ENCODE data around the gene RPRD2. TPM values are rescaled to one million over a fixed set of nuclear protein-coding genes. Genes with fewer than 3 reads are reported as not detected.

Gene RPRD2
- total RNA-seq (2022; extraction: Qiagen RNA extraction; ENCODE audit: low read depth) = 14.4 to 15.6 TPM (median 15.1 TPM) in 5 replicates

DNA sequence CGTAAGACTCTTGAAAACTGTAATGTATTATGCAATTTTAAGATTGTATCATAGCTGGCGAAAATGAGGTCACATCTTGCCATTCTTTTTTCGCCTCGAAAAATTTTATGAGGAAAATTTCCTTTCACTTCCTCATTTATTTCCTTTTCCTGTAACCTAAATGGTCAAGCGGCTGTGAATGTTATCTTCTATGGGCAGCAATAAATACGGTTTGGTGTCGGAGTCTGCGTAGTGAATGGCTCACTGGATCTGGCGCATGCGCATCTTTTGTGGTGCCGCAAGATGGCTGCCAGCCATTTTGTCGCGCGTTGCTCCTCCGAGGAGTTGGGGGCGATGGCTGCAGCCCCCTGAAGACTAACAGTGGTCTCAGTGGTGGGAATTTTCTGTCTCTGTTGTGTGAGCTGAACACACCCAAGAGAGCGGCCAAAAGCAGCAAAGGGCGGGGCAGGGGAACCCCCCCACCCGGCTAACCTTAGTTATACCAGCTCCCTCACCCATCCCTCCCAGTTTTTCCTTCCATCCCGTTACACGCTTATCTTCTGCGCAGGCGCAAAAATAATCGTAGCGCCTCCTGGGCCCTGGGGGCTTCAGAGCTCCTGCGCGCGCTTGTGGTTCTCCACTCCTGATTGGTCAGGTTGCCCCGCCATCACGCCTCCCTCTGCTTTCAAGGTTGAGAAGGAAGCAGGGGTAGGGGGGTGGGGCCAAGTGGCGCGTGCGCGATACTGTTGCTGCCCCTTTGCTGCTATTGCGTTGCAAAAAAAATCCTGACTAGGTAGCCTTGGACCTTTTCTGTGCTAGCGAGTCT is at the start of gene RPRD2:
RPRD2 (plus strand) TSS at position 722 of the 805 bp plus-strand sequence. CDS start 568 bp downstream, outside the sequence.

DNA sequence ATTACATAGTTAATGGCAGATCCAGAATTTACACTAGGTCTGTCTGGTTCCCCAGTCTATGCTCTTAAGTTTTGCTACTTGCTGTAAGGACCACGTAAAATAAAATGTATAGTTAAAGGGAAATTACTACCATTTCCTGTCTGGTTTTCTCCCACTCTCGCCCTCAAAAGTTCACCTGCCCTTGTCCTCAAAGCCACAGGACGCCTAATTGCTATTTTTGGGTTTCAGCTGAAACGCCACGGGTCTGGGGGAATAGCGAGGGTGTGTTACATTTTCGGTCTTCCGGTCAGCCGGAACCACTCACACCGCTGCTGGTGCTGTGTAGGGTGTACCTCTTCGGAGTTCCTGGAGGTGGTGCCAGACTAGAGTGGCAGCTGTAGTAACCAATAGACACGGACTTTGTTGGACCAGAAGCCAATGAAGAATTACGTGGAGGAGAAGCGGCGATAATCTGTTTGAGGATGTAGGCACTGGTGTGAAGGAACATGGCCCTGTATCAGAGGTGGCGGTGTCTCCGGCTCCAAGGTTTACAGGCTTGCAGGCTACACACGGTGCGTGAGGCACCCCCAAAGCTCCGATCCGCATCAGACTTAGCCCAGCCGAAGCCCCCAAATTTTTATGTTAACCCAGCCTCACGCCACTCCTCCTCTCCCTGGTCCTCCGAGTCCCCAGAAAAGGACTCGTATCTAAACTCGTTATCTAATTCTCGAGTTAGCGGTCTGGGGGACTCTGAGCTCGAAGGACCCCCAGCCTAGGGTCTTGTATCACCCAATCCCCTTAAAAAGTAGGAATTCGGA is 123.2 kb downstream of the RPRD2 start, which contains the start of gene TARS2:
TARS2 (plus strand) TSS at position 454 of the 797 bp plus-strand sequence; CDS start at position 486, 32 bp downstream.

DNA sequence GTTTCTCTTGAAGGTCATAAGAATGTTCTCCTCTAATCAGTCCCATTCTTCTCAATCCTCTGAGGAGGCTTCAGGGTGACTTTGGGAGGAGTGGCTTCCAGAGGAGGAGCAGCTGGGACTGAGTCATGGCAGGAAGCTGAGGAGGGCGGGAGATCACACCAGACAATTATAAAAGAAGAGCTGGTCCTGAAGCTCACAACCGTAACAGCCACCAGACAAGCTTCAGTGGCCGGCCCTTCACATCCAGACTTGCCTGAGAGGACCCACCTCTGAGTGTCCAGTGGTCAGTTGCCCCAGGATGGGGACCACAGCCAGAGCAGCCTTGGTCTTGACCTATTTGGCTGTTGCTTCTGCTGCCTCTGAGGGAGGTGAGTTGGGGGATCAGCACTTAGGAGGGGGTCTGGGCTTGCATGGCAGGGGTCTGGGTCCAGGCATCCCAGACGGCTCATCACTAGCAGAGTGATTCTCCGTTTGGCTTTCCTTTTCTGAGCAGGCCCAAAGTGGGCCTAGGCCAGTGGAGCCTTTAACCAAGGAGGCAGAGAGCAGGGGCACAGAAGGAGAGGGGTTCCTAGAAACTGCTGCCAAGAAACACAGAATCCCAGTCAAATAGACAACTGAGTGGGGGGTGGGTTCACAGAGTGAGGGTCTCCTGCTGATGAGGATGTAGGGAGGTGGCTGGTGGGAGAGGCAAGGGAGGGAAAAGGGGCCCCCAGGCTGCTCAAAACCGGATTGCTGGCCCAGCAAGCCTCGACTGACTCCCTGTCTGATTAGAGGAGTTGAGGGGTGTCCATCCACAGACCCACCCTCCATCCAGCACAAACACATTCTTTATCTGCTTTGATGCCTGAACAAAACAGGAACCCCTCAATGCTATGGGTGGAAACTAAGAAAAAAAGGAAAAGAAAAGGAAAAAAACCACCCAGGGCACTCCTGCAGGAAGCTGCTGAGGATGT is 144.2 kb downstream of the RPRD2 start, which contains the start of gene ECM1:
ECM1 (plus strand) TSS at position 198 of the 953 bp plus-strand sequence; CDS start at position 299, 101 bp downstream.

DNA sequence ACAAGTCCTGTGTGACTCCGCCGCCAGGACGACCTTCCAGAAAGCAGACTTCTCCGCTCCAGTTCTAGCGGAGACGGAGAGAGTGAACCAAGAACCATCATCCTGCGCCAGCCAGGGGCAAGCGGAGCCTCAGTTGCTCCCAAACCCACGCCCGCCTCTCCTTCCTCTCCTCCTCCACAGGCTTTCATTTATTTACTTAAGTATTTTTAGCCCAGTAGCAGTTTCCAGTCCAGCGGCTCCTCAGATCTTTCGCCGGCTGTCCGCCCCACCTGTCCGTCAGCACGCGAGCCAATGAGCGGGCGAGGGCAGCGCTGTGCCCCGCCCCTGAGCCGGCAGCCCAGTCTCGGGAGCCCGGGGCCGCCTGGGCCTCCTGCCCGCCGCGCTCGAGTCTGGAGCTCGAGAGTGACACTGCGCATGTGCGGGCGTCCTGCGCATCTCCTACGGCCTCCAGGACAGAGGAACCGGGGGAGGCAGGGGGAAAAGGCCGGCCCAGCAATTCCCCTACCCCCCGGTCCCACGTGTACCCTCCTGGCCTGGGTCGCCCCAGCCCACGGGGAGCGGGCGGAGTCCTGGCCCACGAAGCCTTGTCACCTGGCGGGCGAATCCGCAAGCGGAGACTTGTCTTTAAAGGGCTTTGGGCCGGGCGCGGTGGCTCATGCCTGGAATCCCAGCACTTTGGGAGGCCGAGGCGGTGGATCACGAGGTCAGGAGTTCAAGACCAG is 151.5 kb downstream of the RPRD2 start, which contains the start of gene FALEC:
FALEC (plus strand) TSS at position 425 of the 722 bp plus-strand sequence.

Other genes with a start within 250 kb of the RPRD2 start
- gene PLEKHO1, start 214.2 kb upstream of the RPRD2 start, total RNA-seq (2022; extraction: Qiagen RNA extraction; ENCODE audit: low read depth) = 6.9 to 9.4 TPM (median 8.3 TPM) in 5 replicates
- gene ANP32E, start 128.0 kb upstream of the RPRD2 start, total RNA-seq (2022; extraction: Qiagen RNA extraction; ENCODE audit: low read depth) = 36.2 to 67.0 TPM (median 52.2 TPM) in 5 replicates
- not detected in 5 replicates for gene CA14, start 106.4 kb upstream of the RPRD2 start, total RNA-seq (2022; extraction: Qiagen RNA extraction; ENCODE audit: low read depth)
- 119 to 140 TPM (median 134 TPM) in 5 replicates for gene APH1A, start 95.1 kb upstream of the RPRD2 start, total RNA-seq (2022; extraction: Qiagen RNA extraction; ENCODE audit: low read depth)
- 0.13 to 0.70 TPM (median 0.40 TPM) in 5 replicates for gene C1orf54, start 91.4 kb upstream of the RPRD2 start, total RNA-seq (2022; extraction: Qiagen RNA extraction; ENCODE audit: low read depth)
- gene CIART, start 81.6 kb upstream of the RPRD2 start, total RNA-seq (2022; extraction: Qiagen RNA extraction; ENCODE audit: low read depth) = 0.22 to 0.69 TPM (median 0.43 TPM) in 5 replicates
- gene MRPS21, start 70.3 kb upstream of the RPRD2 start, total RNA-seq (2022; extraction: Qiagen RNA extraction; ENCODE audit: low read depth) = 82.6 to 99.4 TPM (median 85.5 TPM) in 5 replicates
- gene PRPF3, start 42.6 kb upstream of the RPRD2 start, total RNA-seq (2022; extraction: Qiagen RNA extraction; ENCODE audit: low read depth) = 48.1 to 62.5 TPM (median 56.4 TPM) in 5 replicates
- gene TARS2, start 123.3 kb downstream of the RPRD2 start, total RNA-seq (2022; extraction: Qiagen RNA extraction; ENCODE audit: low read depth) = 19.8 to 22.5 TPM (median 20.6 TPM) in 5 replicates
- gene ECM1, start 144.0 kb downstream of the RPRD2 start, total RNA-seq (2022; extraction: Qiagen RNA extraction; ENCODE audit: low read depth) = 1.5 to 2.4 TPM (median 1.8 TPM) in 5 replicates
- 0.29 to 0.46 TPM in 2 of 5 replicates, not detected in the others for gene FALEC, start 151.6 kb downstream of the RPRD2 start, total RNA-seq (2022; extraction: Qiagen RNA extraction; ENCODE audit: low read depth)
- gene ADAMTSL4, start 185.3 kb downstream of the RPRD2 start, total RNA-seq (2022; extraction: Qiagen RNA extraction; ENCODE audit: low read depth) = 2.4 to 4.3 TPM (median 2.8 TPM) in 5 replicates
- gene MCL1, start 215.5 kb downstream of the RPRD2 start, total RNA-seq (2022; extraction: Qiagen RNA extraction; ENCODE audit: low read depth) = 122 to 171 TPM (median 160 TPM) in 5 replicates